Measurements from ENCODE around the gene SLC12A6.

The SLC12A6 gene

GRCh38 chr15:34332553-34333120 is 4.9 kb downstream of the SLC12A6 start:
- no peak for DNase-seq (ENCODE audit: low read depth in 2 of 2, low spot score in 1 of 2)

- DNase-seq (ENCODE audit: low read depth in 2 of 2, low spot score in 1 of 2), result no peak
Measured at GRCh38 chr15:34331809-34332208, 5.8 kb downstream of the SLC12A6 start.

- no peak for DNase-seq (ENCODE audit: low read depth in 2 of 2, low spot score in 1 of 2)
Measured at GRCh38 chr15:34330279-34330678, 7.3 kb downstream of the SLC12A6 start.

GRCh38 chr15:34329006-34329405 is 8.6 kb downstream of the SLC12A6 start:
- no peak for DNase-seq (ENCODE audit: low read depth in 2 of 2, low spot score in 1 of 2)

- DNase-seq (ENCODE audit: low read depth in 2 of 2, low spot score in 1 of 2), result no peak
Measured at GRCh38 chr15:34327906-34328305, 9.7 kb downstream of the SLC12A6 start.

GRCh38 chr15:34325368-34325767 is 12.2 kb downstream of the SLC12A6 start:
- DNase-seq (ENCODE audit: low read depth in 2 of 2, low spot score in 1 of 2), result no peak

- DNase-seq (ENCODE audit: low read depth in 2 of 2, low spot score in 1 of 2), result no peak
Measured at GRCh38 chr15:34324933-34325332, 12.6 kb downstream of the SLC12A6 start.

- no peak for DNase-seq (ENCODE audit: low read depth in 2 of 2, low spot score in 1 of 2)
Measured at GRCh38 chr15:34323217-34323616, 14.4 kb downstream of the SLC12A6 start.

- no peak for DNase-seq (ENCODE audit: low read depth in 2 of 2, low spot score in 1 of 2)
Measured at GRCh38 chr15:34318277-34319079, 19.1 kb downstream of the SLC12A6 start.

- no peak for DNase-seq (ENCODE audit: low read depth in 2 of 2, low spot score in 1 of 2)
Measured at GRCh38 chr15:34314491-34315490, 22.8 kb downstream of the SLC12A6 start.

GRCh38 chr15:34311563-34311962 is 26.0 kb downstream of the SLC12A6 start:
- no peak for DNase-seq (ENCODE audit: low read depth in 2 of 2, low spot score in 1 of 2)

GRCh38 chr15:34304613-34305012 is 33.0 kb downstream of the SLC12A6 start:
- no peak for DNase-seq (ENCODE audit: low read depth in 2 of 2, low spot score in 1 of 2)

GRCh38 chr15:34301058-34301457 is 36.5 kb downstream of the SLC12A6 start:
- no peak for DNase-seq (ENCODE audit: low read depth in 2 of 2, low spot score in 1 of 2)

- DNase-seq (ENCODE audit: low read depth in 2 of 2, low spot score in 1 of 2), result no peak
Measured at GRCh38 chr15:34297059-34297458, 40.5 kb downstream of the SLC12A6 start.

GRCh38 chr15:34292621-34293020 is 45.0 kb downstream of the SLC12A6 start:
- no peak for DNase-seq (ENCODE audit: low read depth in 2 of 2, low spot score in 1 of 2)

GRCh38 chr15:34284937-34285336 is 52.6 kb downstream of the SLC12A6 start:
- DNase-seq (ENCODE audit: low read depth in 2 of 2, low spot score in 1 of 2), result no peak

GRCh38 chr15:34282384-34282783 is 55.2 kb downstream of the SLC12A6 start:
- DNase-seq (ENCODE audit: low read depth in 2 of 2, low spot score in 1 of 2), result no peak

- DNase-seq (ENCODE audit: low read depth in 2 of 2, low spot score in 1 of 2), result no peak
Measured at GRCh38 chr15:34280193-34280592, 57.4 kb downstream of the SLC12A6 start.

GRCh38 chr15:34279368-34279767 is 58.2 kb downstream of the SLC12A6 start:
- no peak for DNase-seq (ENCODE audit: low read depth in 2 of 2, low spot score in 1 of 2)

- no peak for DNase-seq (ENCODE audit: low read depth in 2 of 2, low spot score in 1 of 2)
Measured at GRCh38 chr15:34275721-34276120, 61.9 kb downstream of the SLC12A6 start.

- no peak for DNase-seq (ENCODE audit: low read depth in 2 of 2, low spot score in 1 of 2)
Measured at GRCh38 chr15:34275154-34275553, 62.4 kb downstream of the SLC12A6 start.

- DNase-seq (ENCODE audit: low read depth in 2 of 2, low spot score in 1 of 2), result no peak
Measured at GRCh38 chr15:34271493-34271892, 66.1 kb downstream of the SLC12A6 start.
